Measurements from ENCODE around the gene SYT17. TPM values are rescaled to one million over a fixed set of nuclear protein-coding genes. Genes with fewer than 3 reads are reported as not detected.

Gene SYT17
- total and polyA plus RNA-seq, 12 donors: 0.20 to 1.3 (median 0.59) TPM

- Histone ChIP-seq H3K36me3 (peaks cover 0 to 42% (median 4%) of the 10 kb centered on the region in 9 donors), H3K4me3 (no peak overlapping the region), H3K27ac (no peak overlapping the region), H3K27me3 (no peaks in the 10 kb centered on the region), H3K4me1 (peaks cover 0 to 51% (median 21%) of the 10 kb centered on the region in 9 donors), H3K9me3 (peaks cover 0 to 8% (median 0%) of the 10 kb centered on the region in 11 donors)
- DNase-seq (no peak), ATAC-seq (no peak)
- 82 to 86% methylated on average over 6 of the region's 6 CpGs for WGBS, 2 donors
- intact Hi-C loops (cut with DNase I): no loop called here
- no peak for TF ChIP-seq CTCF (IDR thresholded peaks at IDR 0.05)
Observed at GRCh38 chr16:19123535-19124178, 44.4 kb upstream of the SYT17 start.

GRCh38 chr16:19126300-19126699 lies 41.7 kb upstream of the SYT17 start:
- TF ChIP-seq CTCF (IDR thresholded peaks at IDR 0.05): no peak
- no peak overlapping the region for H3K27ac ChIP-seq
- peaks cover 0 to 8% (median 0%) of the 10 kb centered on the region in 11 donors for H3K9me3 ChIP-seq
- peaks cover 0 to 28% (median under 1%) of the 10 kb centered on the region in 9 donors for H3K36me3 ChIP-seq
- no peak for ATAC-seq
- no peak overlapping the region for H3K4me3 ChIP-seq
- peaks cover 9 to 52% (median 22%) of the 10 kb centered on the region in 9 donors for H3K4me1 ChIP-seq
- no peaks in the 10 kb centered on the region for H3K27me3 ChIP-seq
- DNase-seq: no peak
- intact Hi-C loops (cut with DNase I): no loop called here

- Histone ChIP-seq H3K9me3 (peaks cover 0 to 8% (median 0%) of the 10 kb centered on the region in 11 donors), H3K27me3 (no peaks in the 10 kb centered on the region), H3K4me3 (no peak overlapping the region), H3K27ac (peak overlapping the region in 1 of 10 donors; percentile 44), H3K36me3 (peaks cover 0 to 23% (median 0%) of the 10 kb centered on the region in 9 donors), H3K4me1 (peaks cover 9 to 54% (median 31%) of the 10 kb centered on the region in 9 donors)
- intact Hi-C loops (cut with DNase I): no loop called here
- no peak for DNase-seq
- no peak for TF ChIP-seq CTCF (IDR thresholded peaks at IDR 0.05)
- 51% methylated on average over 3 of the region's 3 CpGs for WGBS, 2 donors
- ATAC-seq: no peak
Observed at GRCh38 chr16:19127205-19127604, 40.8 kb upstream of the SYT17 start.

GRCh38 chr16:19127674-19128131 lies 40.3 kb upstream of the SYT17 start:
- Histone ChIP-seq H3K27ac (peak overlapping the region in 3 of 10 donors; percentile 14 to 44 (median 34)), H3K36me3 (peaks cover 0 to 18% (median 0%) of the 10 kb centered on the region in 9 donors), H3K4me1 (peaks cover 9 to 59% (median 36%) of the 10 kb centered on the region in 9 donors), H3K9me3 (peaks cover 0 to 8% (median 0%) of the 10 kb centered on the region in 11 donors), H3K4me3 (no peak overlapping the region), H3K27me3 (no peaks in the 10 kb centered on the region)
- ATAC-seq (no peak), DNase-seq (no peak)
- intact Hi-C loops (cut with DNase I): no loop called here
- 70 to 78% methylated on average over 3 of the region's 3 CpGs for WGBS, 2 donors
- TF ChIP-seq CTCF (IDR thresholded peaks at IDR 0.05): no peak
